Ovary (tissue), 9 donors: Measurements from ENCODE around the gene ZNF443. TPM values are rescaled to one million over a fixed set of nuclear protein-coding genes. Genes with fewer than 3 reads are reported as not detected.
"Not testable (repeated sequence)": the region's sequence is repeated elsewhere in the genome, so short reads cannot be mapped to it uniquely, and the experiment has no call there.

Experiments used
- DNase-seq, 5 donors: peaks; one replicate each; pipeline ENCODE4 v3.0.0-alpha.2; 2019 to 2020
- H3K27ac ChIP-seq, 2 donors: fragments of 200-600 bp; one replicate each; pipeline versions ENCODE4 v1.5.1 to v1.8.0; 2019 to 2022
- H3K27me3 ChIP-seq: fragments of 200-600 bp; one replicate; pipeline ENCODE4 v1.8.0; 2022
- H3K36me3 ChIP-seq: fragments of 200-600 bp; sonication (generic); one replicate; pipeline ENCODE4 v1.5.1; 2019
- H3K4me1 ChIP-seq: one replicate; pipeline ENCODE4 v1.8.1; 2013; ENCODE audit warnings: mild to moderate bottlenecking, moderate library complexity; ENCODE audit not compliant: insufficient read depth
- H3K4me3 ChIP-seq: fragments of 200-600 bp; sonication (generic); one replicate; pipeline ENCODE4 v1.5.1; 2017
- H3K9me3 ChIP-seq, 2 donors: fragments of 200-600 bp in 1 of 2; sonication (generic) in 1 of 2; one replicate each; pipeline versions ENCODE4 v1.5.1 to v1.8.1; 2013 to 2019; ENCODE audit warnings: mild to moderate bottlenecking in 1 of 2, moderate library complexity in 1 of 2
- EP300 ChIP-seq: sonication (generic); formaldehyde crosslinking; IDR thresholded peaks from one replicate; pipeline ENCODE4 v1.6.1; 2017; ENCODE audit warnings: antibody characterized with exemption
- POLR2A ChIP-seq: fragments of 450-650 bp; IDR thresholded peaks from one replicate; pipeline ENCODE4 v1.6.1; 2017; ENCODE audit warnings: antibody characterized with exemption, mild to moderate bottlenecking, moderate library complexity
- WGBS, 3 donors: extraction: QIAGEN DNeasy Blood & Tissue Kit in 1 of 3; methylation state at CpG; one replicate each; pipeline versions ENCODE4 v1.1.5 to v1.1.7; 2013 to 2017; 5-methylcytosine and 5-hydroxymethylcytosine counted together
- intact Hi-C, 4 donors: fragments of 100-400 bp; cut with DNase I; formaldehyde crosslinking; loops; one replicate each; pipeline versions ENCODE4 v1.11.0 to v1.15.1; 2022 to 2023
- polyA plus RNA-seq, 2 donors: library from polyadenylated mRNA; stranded (reverse); fragments of 200-250 nt in 1 of 2; fragments of 350-450 nt in 1 of 2; fragmentation: Illumina TruSeq in 1 of 2; extraction: RNeasy Lipid Tissue Mini Kit (QIAGEN cat#74804) in 1 of 2; gene quantifications; one replicate each; pipeline ENCODE4 v1.2.3, GENCODE V29; 2013 to 2014
- total RNA-seq, 7 donors: library from RNA; depleted of rRNA in 2 of 7; stranded (reverse); fragments of >200 nt in 2 of 7; fragmentation: NEBNext Ultra II Directional in 3 of 7; extraction: Animal tissue kit (Norgen Biotek cat#: 25700) in 3 of 7; gene quantifications; one replicate each; pipeline versions ENCODE4 v1.1.0 to v1.2.4, GENCODE V29; 2016 to 2023
- TF ChIP-seq, protein P1 (sequence below), 3 donors: fragments of 450-650 bp in 2 of 3; fragments of 200-600 bp in 1 of 3; IDR thresholded peaks; one replicate each; pipeline versions ENCODE4 v1.5.1 to v1.8.0; 2016 to 2022; ENCODE audit warnings: antibody characterized with exemption in 3 of 3, mild to moderate bottlenecking in 1 of 3
- donor health status: DM: no; HTN: no; CAD: no; lungs with moderate emphysema.
- donor health status: DM: no; HTN: no; CAD: no.
- donor health status: Bipolar disorder and iron deficiency.
- donor health status: DM: yes; HTN: yes; CAD: no.
- donor health status: DM: no; HTN: no; CAD: no.
- donor health status: DM: yes; HTN: yes; CAD: no.

ZNF443 gene
- total and polyA plus RNA-seq, 9 donors, result 2.1 to 5.7 (median 4.4) TPM

DNA sequence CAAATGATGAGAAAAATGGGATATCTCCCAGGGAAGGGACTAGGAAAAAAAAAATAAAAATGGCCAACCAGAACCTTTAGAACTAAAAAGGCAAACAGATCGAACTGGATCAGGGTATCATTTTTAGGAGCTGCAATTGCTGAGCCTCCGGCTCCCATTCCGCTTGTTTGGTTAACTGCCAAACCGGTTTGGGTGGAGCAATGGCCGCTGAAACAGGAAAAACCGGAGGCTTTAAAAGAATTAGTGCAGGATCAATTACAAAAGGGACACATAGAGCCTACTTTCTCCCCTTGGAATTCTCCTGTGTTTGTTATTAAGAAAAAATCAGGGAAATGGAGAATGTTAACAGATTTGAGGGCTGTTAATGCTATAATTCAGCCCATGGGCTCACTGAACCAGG lies 12.7 kb upstream of the ZNF443 start:
- H3K27ac ChIP-seq, result no peak overlapping the region
- 63 to 76% (median 66%) methylated on average over 6 of the region's 6 CpGs for WGBS, 3 donors
- H3K36me3 ChIP-seq, result no peaks in the 10 kb centered on the region
- TF ChIP-seq, protein P1, sequence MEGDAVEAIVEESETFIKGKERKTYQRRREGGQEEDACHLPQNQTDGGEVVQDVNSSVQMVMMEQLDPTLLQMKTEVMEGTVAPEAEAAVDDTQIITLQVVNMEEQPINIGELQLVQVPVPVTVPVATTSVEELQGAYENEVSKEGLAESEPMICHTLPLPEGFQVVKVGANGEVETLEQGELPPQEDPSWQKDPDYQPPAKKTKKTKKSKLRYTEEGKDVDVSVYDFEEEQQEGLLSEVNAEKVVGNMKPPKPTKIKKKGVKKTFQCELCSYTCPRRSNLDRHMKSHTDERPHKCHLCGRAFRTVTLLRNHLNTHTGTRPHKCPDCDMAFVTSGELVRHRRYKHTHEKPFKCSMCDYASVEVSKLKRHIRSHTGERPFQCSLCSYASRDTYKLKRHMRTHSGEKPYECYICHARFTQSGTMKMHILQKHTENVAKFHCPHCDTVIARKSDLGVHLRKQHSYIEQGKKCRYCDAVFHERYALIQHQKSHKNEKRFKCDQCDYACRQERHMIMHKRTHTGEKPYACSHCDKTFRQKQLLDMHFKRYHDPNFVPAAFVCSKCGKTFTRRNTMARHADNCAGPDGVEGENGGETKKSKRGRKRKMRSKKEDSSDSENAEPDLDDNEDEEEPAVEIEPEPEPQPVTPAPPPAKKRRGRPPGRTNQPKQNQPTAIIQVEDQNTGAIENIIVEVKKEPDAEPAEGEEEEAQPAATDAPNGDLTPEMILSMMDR (IDR thresholded peaks at IDR 0.05), result no peak
- TF ChIP-seq EP300 (no peak), POLR2A (no peak)
- intact Hi-C loops, result no loop called here
- DNase-seq, result no peak
- H3K4me1 ChIP-seq, result no peaks in the 10 kb centered on the region
- H3K4me3 ChIP-seq, result no peak overlapping the region
- H3K9me3 ChIP-seq, result no peaks in the 10 kb centered on the region
- H3K27me3 ChIP-seq, result no peaks in the 10 kb centered on the region

DNA sequence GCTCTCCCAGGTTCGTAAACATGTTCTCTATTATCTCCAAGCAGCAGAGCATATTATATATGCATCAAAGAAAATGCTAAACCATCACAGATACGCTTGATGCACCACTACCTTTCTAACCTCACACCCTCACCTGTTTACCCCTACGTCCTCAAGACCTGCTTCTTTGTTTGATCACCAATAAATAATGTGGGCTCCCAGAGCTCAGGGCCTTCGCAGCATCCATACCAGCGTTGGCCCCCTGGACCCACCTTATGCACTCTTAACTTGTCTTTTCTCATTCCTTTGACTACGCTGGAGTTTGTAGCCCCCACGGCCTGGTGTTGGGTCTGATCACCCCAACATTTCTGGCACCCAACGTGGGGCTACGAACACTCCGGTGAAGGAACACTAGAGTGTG lies 10.0 kb upstream of the ZNF443 start:
- Histone ChIP-seq H3K4me3 (no peak overlapping the region), H3K27me3 (no peaks in the 10 kb centered on the region), H3K36me3 (no peaks in the 10 kb centered on the region), H3K9me3 (no peaks in the 10 kb centered on the region), H3K4me1 (no peaks in the 10 kb centered on the region), H3K27ac (no peak overlapping the region)
- DNase-seq, result no peak
- WGBS, 3 donors, result 74 to 87% (median 87%) methylated on average over 10 of the region's 10 CpGs
- TF ChIP-seq, protein P1 (IDR thresholded peaks at IDR 0.05), result no peak
- TF ChIP-seq EP300, result no peak
- TF ChIP-seq POLR2A, result no peak
- intact Hi-C loops, result no loop called here

DNA sequence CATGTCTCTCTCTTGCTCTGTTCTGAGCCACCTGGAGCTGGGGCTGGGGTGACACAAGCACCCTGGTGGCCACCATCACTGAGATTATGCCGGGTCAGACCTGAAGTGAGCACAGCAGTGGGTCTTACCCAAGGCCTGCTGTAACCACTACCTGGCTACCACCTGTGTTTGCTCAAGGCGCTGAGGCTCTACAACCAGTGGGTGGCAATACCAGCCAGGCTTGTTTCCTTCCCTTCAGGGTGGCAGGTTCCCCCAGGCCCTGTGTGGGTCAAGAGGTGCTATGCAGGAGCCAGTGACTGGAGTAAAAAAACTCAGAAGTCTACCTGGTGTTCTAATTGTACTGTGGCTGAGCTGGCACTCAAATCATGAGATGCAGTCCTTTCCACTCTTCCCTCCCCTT lies 8.0 kb upstream of the ZNF443 start:
- no peak for DNase-seq
- no peaks in the 10 kb centered on the region for H3K36me3 ChIP-seq
- WGBS, 3 donors, result 49 to 73% (median 62%) methylated on average over 2 of the region's 2 CpGs
- no peaks in the 10 kb centered on the region for H3K27me3 ChIP-seq
- H3K4me1 ChIP-seq, result no peaks in the 10 kb centered on the region
- intact Hi-C loops, result no loop called here
- no peak overlapping the region for H3K4me3 ChIP-seq
- H3K9me3 ChIP-seq, result no peaks in the 10 kb centered on the region
- H3K27ac ChIP-seq, result no peak overlapping the region
- TF ChIP-seq POLR2A (no peak), EP300 (no peak)
- TF ChIP-seq, protein P1 (IDR thresholded peaks at IDR 0.05), result no peak

DNA sequence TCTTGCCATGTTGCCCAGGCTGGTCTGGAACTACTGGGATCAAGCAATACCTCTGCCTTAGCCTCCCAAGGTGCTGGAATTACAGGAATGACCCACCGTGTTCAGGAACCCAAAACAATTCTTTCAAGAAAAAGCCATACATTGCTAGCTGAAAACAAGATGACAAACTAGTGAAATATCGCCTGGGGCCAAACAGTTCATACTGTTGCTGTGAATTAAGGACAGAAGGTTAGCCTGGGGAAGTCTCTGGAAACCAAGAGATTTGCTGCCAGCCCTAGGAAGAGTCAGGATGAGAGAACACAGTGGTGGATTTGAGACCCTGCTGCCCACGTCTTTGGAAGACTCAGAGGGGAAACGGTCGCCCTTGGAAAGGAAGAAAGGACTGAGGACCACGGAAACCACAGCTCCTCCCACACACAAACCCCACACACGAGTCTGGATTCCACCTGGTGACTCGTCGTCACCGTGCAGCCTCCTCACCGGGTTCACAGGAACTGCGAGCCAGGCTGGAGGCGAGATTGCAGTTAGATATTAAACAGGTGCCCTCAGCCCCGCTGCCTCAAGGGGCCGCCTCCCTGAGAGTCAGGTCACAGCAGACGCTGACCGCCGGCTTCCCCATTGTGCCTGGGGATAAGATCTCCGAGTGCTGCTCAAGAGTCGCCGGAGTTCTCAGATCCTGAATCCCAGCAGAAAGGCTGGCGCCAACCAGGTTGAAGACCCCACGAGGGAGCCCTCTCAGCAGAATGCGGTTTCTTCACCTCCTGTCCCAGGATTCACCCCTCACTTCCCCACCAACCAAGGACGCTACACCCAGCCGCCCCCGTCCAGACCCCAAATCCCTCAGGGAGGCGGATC lies 908 bp downstream of the ZNF443 start:
- H3K4me1 ChIP-seq, H3K9me3 ChIP-seq, intact Hi-C loops, H3K27me3 ChIP-seq, H3K36me3 ChIP-seq: not testable (repeated sequence)
- H3K27ac ChIP-seq, result peak overlapping the region in 1 of 2 donors; percentile 42
- DNase-seq, result peak in 2 of 5 donors; percentile 15 to 37
- WGBS, 3 donors, result 0 to 2% (median 1%) methylated on average over 23 of the region's 28 CpGs
- H3K4me3 ChIP-seq, result peak overlapping the region; percentile 75

DNA sequence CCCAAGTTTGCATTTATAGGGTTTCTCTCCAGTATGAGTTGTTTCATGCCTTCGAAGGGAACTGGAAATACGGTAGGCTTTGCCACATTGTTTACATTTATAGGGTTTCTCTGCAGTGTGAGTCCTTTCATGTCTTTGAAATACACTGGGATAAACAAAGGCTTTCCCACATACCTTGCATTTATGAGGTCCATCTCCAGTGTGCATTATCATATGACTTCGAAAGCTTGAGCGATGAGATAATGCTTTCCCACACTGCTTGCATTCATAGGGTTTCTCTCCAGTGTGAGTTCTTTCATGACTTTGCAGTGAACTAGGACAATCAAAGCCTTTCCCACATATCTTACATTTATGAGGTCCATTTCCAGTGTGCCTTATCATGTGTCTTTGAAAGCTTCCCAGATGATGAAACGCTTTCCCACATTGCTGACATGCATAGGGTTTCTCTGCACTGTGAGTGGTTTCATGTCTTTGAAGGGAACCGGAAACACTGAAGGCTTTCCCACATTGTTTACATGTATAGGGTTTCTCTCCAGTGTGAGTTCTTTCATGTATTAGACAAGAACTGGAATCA lies 10.0 kb downstream of the ZNF443 start:
- DNase-seq, intact Hi-C loops, H3K9me3 ChIP-seq, H3K27me3 ChIP-seq, H3K4me3 ChIP-seq, H3K36me3 ChIP-seq, H3K27ac ChIP-seq, H3K4me1 ChIP-seq: not testable (repeated sequence)
- WGBS, 3 donors, result 97 to 100% (median 97%) methylated on average over 6 of the region's 6 CpGs
